OCI-LY3 (cell line): ENCODE data around the gene GAS5.

Experiments
- EZH2phosphoT487 ChIP-seq: fragments of 200-600 bp; shearing (Covaris generic); IDR thresholded peaks from 2 replicates; pipeline ENCODE4 v1.6.1; 2018; ENCODE audit warnings: antibody characterized with exemption, mixed run types, low read depth
- TF ChIP-seq, protein P1 (sequence below): fragments of 200-600, 300-600 bp; sonication (generic); IDR thresholded peaks from 2 replicates; pipeline ENCODE4 v1.5.1; 2014; ENCODE audit warnings: antibody characterized with exemption, low read length, low read depth

GRCh38 chr1:173886746-173887611 lies 19.2 kb upstream of the GAS5 start:
- TF ChIP-seq, protein P1, sequence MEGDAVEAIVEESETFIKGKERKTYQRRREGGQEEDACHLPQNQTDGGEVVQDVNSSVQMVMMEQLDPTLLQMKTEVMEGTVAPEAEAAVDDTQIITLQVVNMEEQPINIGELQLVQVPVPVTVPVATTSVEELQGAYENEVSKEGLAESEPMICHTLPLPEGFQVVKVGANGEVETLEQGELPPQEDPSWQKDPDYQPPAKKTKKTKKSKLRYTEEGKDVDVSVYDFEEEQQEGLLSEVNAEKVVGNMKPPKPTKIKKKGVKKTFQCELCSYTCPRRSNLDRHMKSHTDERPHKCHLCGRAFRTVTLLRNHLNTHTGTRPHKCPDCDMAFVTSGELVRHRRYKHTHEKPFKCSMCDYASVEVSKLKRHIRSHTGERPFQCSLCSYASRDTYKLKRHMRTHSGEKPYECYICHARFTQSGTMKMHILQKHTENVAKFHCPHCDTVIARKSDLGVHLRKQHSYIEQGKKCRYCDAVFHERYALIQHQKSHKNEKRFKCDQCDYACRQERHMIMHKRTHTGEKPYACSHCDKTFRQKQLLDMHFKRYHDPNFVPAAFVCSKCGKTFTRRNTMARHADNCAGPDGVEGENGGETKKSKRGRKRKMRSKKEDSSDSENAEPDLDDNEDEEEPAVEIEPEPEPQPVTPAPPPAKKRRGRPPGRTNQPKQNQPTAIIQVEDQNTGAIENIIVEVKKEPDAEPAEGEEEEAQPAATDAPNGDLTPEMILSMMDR = no peak
- TF ChIP-seq EZH2phosphoT487 = no peak
